Measurements from ENCODE around the gene HLA-G. TPM values are rescaled to one million over a fixed set of nuclear protein-coding genes. Genes with fewer than 3 reads are reported as not detected.

Gene HLA-G
- total and polyA plus RNA-seq, 2 donors = 1.7 to 6.3 TPM

- Histone ChIP-seq H3K9me3 (ENCODE audit: control insufficient read depth in 2 of 2, insufficient read depth in 1 of 2, low read length in 1 of 2) (no peaks in the 10 kb centered on the region), H3K27ac (ENCODE audit: low read depth in 1 of 2, low read length in 1 of 2) (no peak overlapping the region), H3K36me3 (ENCODE audit: control insufficient read depth in 2 of 2, insufficient read depth in 2 of 2, low read length in 1 of 2) (no peaks in the 10 kb centered on the region), H3K27me3 (ENCODE audit: control insufficient read depth in 2 of 2, insufficient read depth in 1 of 2, low read length in 1 of 2) (peaks cover 21 to 51% of the 10 kb centered on the region in 2 donors), H3K4me1 (ENCODE audit: control insufficient read depth in 2 of 2, insufficient read depth in 2 of 2, low read length in 2 of 2) (peaks cover 3 to 6% of the 10 kb centered on the region in 2 donors), H3K4me3 (ENCODE audit: low read length in 2 of 2) (no peak overlapping the region)
- 75% methylated on average over 3 of the region's 3 CpGs for WGBS
- no peak for DNase-seq (ENCODE audit: low read depth in 6 of 9, low spot score in 9 of 9)
Observed at GRCh38 chr6:29793796-29794195, 33.8 kb upstream of the HLA-G start.

GRCh38 chr6:29796026-29796425 lies 31.6 kb upstream of the HLA-G start:
- no peak for DNase-seq (ENCODE audit: low read depth in 6 of 9, low spot score in 9 of 9)
- Histone ChIP-seq H3K4me1 (ENCODE audit: control insufficient read depth in 2 of 2, insufficient read depth in 2 of 2, low read length in 2 of 2) (peaks cover 3 to 6% of the 10 kb centered on the region in 2 donors), H3K36me3 (ENCODE audit: control insufficient read depth in 2 of 2, insufficient read depth in 2 of 2, low read length in 1 of 2) (no peaks in the 10 kb centered on the region), H3K9me3 (ENCODE audit: control insufficient read depth in 2 of 2, insufficient read depth in 1 of 2, low read length in 1 of 2) (no peaks in the 10 kb centered on the region), H3K4me3 (ENCODE audit: low read length in 2 of 2) (no peak overlapping the region), H3K27me3 (ENCODE audit: control insufficient read depth in 2 of 2, insufficient read depth in 1 of 2, low read length in 1 of 2) (peaks cover 21 to 34% of the 10 kb centered on the region in 2 donors), H3K27ac (ENCODE audit: low read depth in 1 of 2, low read length in 1 of 2) (no peak overlapping the region)
- WGBS = 74% methylated on average over 2 of the region's 2 CpGs

GRCh38 chr6:29797135-29797534 lies 30.5 kb upstream of the HLA-G start:
- no peak overlapping the region for H3K27ac ChIP-seq (ENCODE audit: low read depth in 1 of 2, low read length in 1 of 2)
- H3K9me3 ChIP-seq (ENCODE audit: control insufficient read depth in 2 of 2, insufficient read depth in 1 of 2, low read length in 1 of 2) = no peaks in the 10 kb centered on the region
- H3K36me3 ChIP-seq (ENCODE audit: control insufficient read depth in 2 of 2, insufficient read depth in 2 of 2, low read length in 1 of 2) = no peaks in the 10 kb centered on the region
- no peak for DNase-seq (ENCODE audit: low read depth in 6 of 9, low spot score in 9 of 9)
- WGBS = 53% methylated on average over 2 of the region's 2 CpGs
- H3K4me3 ChIP-seq (ENCODE audit: low read length in 2 of 2) = no peak overlapping the region
- H3K4me1 ChIP-seq (ENCODE audit: control insufficient read depth in 2 of 2, insufficient read depth in 2 of 2, low read length in 2 of 2) = peaks cover 3 to 5% of the 10 kb centered on the region in 2 donors
- H3K27me3 ChIP-seq (ENCODE audit: control insufficient read depth in 2 of 2, insufficient read depth in 1 of 2, low read length in 1 of 2) = peaks cover 16 to 23% of the 10 kb centered on the region in 2 donors

GRCh38 chr6:29797966-29798365 lies 29.7 kb upstream of the HLA-G start:
- H3K27me3 ChIP-seq (ENCODE audit: control insufficient read depth in 2 of 2, insufficient read depth in 1 of 2, low read length in 1 of 2) = peaks cover 12 to 15% of the 10 kb centered on the region in 2 donors

GRCh38 chr6:29800254-29800653 lies 27.4 kb upstream of the HLA-G start:
- H3K36me3 ChIP-seq (ENCODE audit: control insufficient read depth in 2 of 2, insufficient read depth in 2 of 2, low read length in 1 of 2) = no peaks in the 10 kb centered on the region
- WGBS = 91% methylated on average over 24 of the region's 24 CpGs

More at GRCh38 chr6:29797966-29798365, 29.7 kb upstream of the HLA-G start:
- Histone ChIP-seq H3K36me3 (ENCODE audit: control insufficient read depth in 2 of 2, insufficient read depth in 2 of 2, low read length in 1 of 2) (no peaks in the 10 kb centered on the region), H3K27ac (ENCODE audit: low read depth in 1 of 2, low read length in 1 of 2) (no peak overlapping the region), H3K9me3 (ENCODE audit: control insufficient read depth in 2 of 2, insufficient read depth in 1 of 2, low read length in 1 of 2) (no peaks in the 10 kb centered on the region), H3K4me1 (ENCODE audit: control insufficient read depth in 2 of 2, insufficient read depth in 2 of 2, low read length in 2 of 2) (peaks cover 0 to 3% of the 10 kb centered on the region in 2 donors), H3K4me3 (ENCODE audit: low read length in 2 of 2) (no peak overlapping the region)
- WGBS = 92% methylated on average over 5 of the region's 5 CpGs
- no peak for DNase-seq (ENCODE audit: low read depth in 6 of 9, low spot score in 9 of 9)

GRCh38 chr6:29806387-29806786 lies 21.2 kb upstream of the HLA-G start:
- Histone ChIP-seq H3K36me3 (ENCODE audit: control insufficient read depth in 2 of 2, insufficient read depth in 2 of 2, low read length in 1 of 2) (no peaks in the 10 kb centered on the region), H3K27ac (ENCODE audit: low read depth in 1 of 2, low read length in 1 of 2) (no peak overlapping the region)
- DNase-seq (ENCODE audit: low read depth in 6 of 9, low spot score in 9 of 9) = no peak

More at GRCh38 chr6:29800254-29800653, 27.4 kb upstream of the HLA-G start:
- Histone ChIP-seq H3K4me1 (ENCODE audit: control insufficient read depth in 2 of 2, insufficient read depth in 2 of 2, low read length in 2 of 2) (no peaks in the 10 kb centered on the region), H3K9me3 (ENCODE audit: control insufficient read depth in 2 of 2, insufficient read depth in 1 of 2, low read length in 1 of 2) (no peaks in the 10 kb centered on the region), H3K27ac (ENCODE audit: low read depth in 1 of 2, low read length in 1 of 2) (no peak overlapping the region), H3K4me3 (ENCODE audit: low read length in 2 of 2) (no peak overlapping the region), H3K27me3 (ENCODE audit: control insufficient read depth in 2 of 2, insufficient read depth in 1 of 2, low read length in 1 of 2) (peaks cover 0 to 2% of the 10 kb centered on the region in 2 donors)
- no peak for DNase-seq (ENCODE audit: low read depth in 6 of 9, low spot score in 9 of 9)

GRCh38 chr6:29809249-29809648 lies 18.4 kb upstream of the HLA-G start:
- Histone ChIP-seq H3K4me1 (ENCODE audit: control insufficient read depth in 2 of 2, insufficient read depth in 2 of 2, low read length in 2 of 2) (no peaks in the 10 kb centered on the region), H3K9me3 (ENCODE audit: control insufficient read depth in 2 of 2, insufficient read depth in 1 of 2, low read length in 1 of 2) (no peaks in the 10 kb centered on the region), H3K27me3 (ENCODE audit: control insufficient read depth in 2 of 2, insufficient read depth in 1 of 2, low read length in 1 of 2) (peaks cover 0 to 3% of the 10 kb centered on the region in 2 donors), H3K36me3 (ENCODE audit: control insufficient read depth in 2 of 2, insufficient read depth in 2 of 2, low read length in 1 of 2) (no peaks in the 10 kb centered on the region), H3K27ac (ENCODE audit: low read depth in 1 of 2, low read length in 1 of 2) (no peak overlapping the region), H3K4me3 (ENCODE audit: low read length in 2 of 2) (no peak overlapping the region)
- no peak for DNase-seq (ENCODE audit: low read depth in 6 of 9, low spot score in 9 of 9)

More at GRCh38 chr6:29806387-29806786, 21.2 kb upstream of the HLA-G start:
- Histone ChIP-seq H3K27me3 (ENCODE audit: control insufficient read depth in 2 of 2, insufficient read depth in 1 of 2, low read length in 1 of 2) (peaks cover 0 to 3% of the 10 kb centered on the region in 2 donors), H3K9me3 (ENCODE audit: control insufficient read depth in 2 of 2, insufficient read depth in 1 of 2, low read length in 1 of 2) (no peaks in the 10 kb centered on the region), H3K4me3 (ENCODE audit: low read length in 2 of 2) (no peak overlapping the region), H3K4me1 (ENCODE audit: control insufficient read depth in 2 of 2, insufficient read depth in 2 of 2, low read length in 2 of 2) (no peaks in the 10 kb centered on the region)
- WGBS = 93% methylated on average over 3 of the region's 3 CpGs

GRCh38 chr6:29810371-29810770 lies 17.3 kb upstream of the HLA-G start:
- Histone ChIP-seq H3K9me3 (ENCODE audit: control insufficient read depth in 2 of 2, insufficient read depth in 1 of 2, low read length in 1 of 2) (no peaks in the 10 kb centered on the region), H3K4me3 (ENCODE audit: low read length in 2 of 2) (no peak overlapping the region), H3K36me3 (ENCODE audit: control insufficient read depth in 2 of 2, insufficient read depth in 2 of 2, low read length in 1 of 2) (no peaks in the 10 kb centered on the region), H3K4me1 (ENCODE audit: control insufficient read depth in 2 of 2, insufficient read depth in 2 of 2, low read length in 2 of 2) (no peaks in the 10 kb centered on the region), H3K27ac (ENCODE audit: low read depth in 1 of 2, low read length in 1 of 2) (no peak overlapping the region), H3K27me3 (ENCODE audit: control insufficient read depth in 2 of 2, insufficient read depth in 1 of 2, low read length in 1 of 2) (peaks cover 0 to 6% of the 10 kb centered on the region in 2 donors)
- no peak for DNase-seq (ENCODE audit: low read depth in 6 of 9, low spot score in 9 of 9)
- 84% methylated on average over 2 of the region's 2 CpGs for WGBS

- DNase-seq (ENCODE audit: low read depth in 6 of 9, low spot score in 9 of 9) = no peak
- H3K36me3 ChIP-seq (ENCODE audit: control insufficient read depth in 2 of 2, insufficient read depth in 2 of 2, low read length in 1 of 2) = no peaks in the 10 kb centered on the region
- H3K4me1 ChIP-seq (ENCODE audit: control insufficient read depth in 2 of 2, insufficient read depth in 2 of 2, low read length in 2 of 2) = no peaks in the 10 kb centered on the region
- 89% methylated on average over 1 of the region's 1 CpG for WGBS
- no peak overlapping the region for H3K4me3 ChIP-seq (ENCODE audit: low read length in 2 of 2)
- peaks cover 0 to 6% of the 10 kb centered on the region in 2 donors for H3K27me3 ChIP-seq (ENCODE audit: control insufficient read depth in 2 of 2, insufficient read depth in 1 of 2, low read length in 1 of 2)
- no peak overlapping the region for H3K27ac ChIP-seq (ENCODE audit: low read depth in 1 of 2, low read length in 1 of 2)
- no peaks in the 10 kb centered on the region for H3K9me3 ChIP-seq (ENCODE audit: control insufficient read depth in 2 of 2, insufficient read depth in 1 of 2, low read length in 1 of 2)
Observed at GRCh38 chr6:29811377-29811776, 16.2 kb upstream of the HLA-G start.

GRCh38 chr6:29813066-29813465 lies 14.6 kb upstream of the HLA-G start:
- Histone ChIP-seq H3K27me3 (ENCODE audit: control insufficient read depth in 2 of 2, insufficient read depth in 1 of 2, low read length in 1 of 2) (peaks cover 0 to 7% of the 10 kb centered on the region in 2 donors), H3K27ac (ENCODE audit: low read depth in 1 of 2, low read length in 1 of 2) (no peak overlapping the region), H3K4me3 (ENCODE audit: low read length in 2 of 2) (no peak overlapping the region), H3K4me1 (ENCODE audit: control insufficient read depth in 2 of 2, insufficient read depth in 2 of 2, low read length in 2 of 2) (no peaks in the 10 kb centered on the region), H3K9me3 (ENCODE audit: control insufficient read depth in 2 of 2, insufficient read depth in 1 of 2, low read length in 1 of 2) (no peaks in the 10 kb centered on the region), H3K36me3 (ENCODE audit: control insufficient read depth in 2 of 2, insufficient read depth in 2 of 2, low read length in 1 of 2) (no peaks in the 10 kb centered on the region)
- DNase-seq (ENCODE audit: low read depth in 6 of 9, low spot score in 9 of 9) = no peak
- WGBS = 40% methylated on average over 1 of the region's 1 CpG

Data from thymus (tissue), 11 donors.